Activated gamma-delta T cell treated with anti-CD3 and anti-CD28 coated beads, Interleukin-2, amount 50 U/mL, for 16 hours (primary cell): ENCODE results near the gene COPRS.

Experiments
- DNase-seq: peaks from one replicate; pipeline ENCODE4 v3.0.0-alpha.2; 2020; ENCODE audit warnings: low read depth

COPRS gene

DNA sequence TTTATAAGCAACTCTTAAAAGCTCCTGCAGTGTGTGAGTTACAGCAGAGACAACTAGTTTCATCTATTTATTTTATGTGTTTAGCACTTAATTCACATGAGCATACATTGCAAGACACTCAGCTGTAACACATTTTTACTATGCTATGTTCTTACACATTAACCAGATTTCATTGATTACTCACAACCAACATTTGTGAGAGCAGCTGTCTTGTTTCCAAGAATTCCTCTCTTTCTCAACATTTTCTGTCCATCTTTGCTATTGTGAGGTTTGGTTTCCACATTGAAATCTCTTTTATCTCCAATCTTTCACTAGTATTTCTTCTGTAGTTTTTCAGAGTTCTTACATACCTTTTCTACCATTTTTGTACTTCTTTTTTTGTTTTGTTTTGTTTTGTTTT lies 51.2 kb downstream of the COPRS start:
- no peak for DNase-seq

DNA sequence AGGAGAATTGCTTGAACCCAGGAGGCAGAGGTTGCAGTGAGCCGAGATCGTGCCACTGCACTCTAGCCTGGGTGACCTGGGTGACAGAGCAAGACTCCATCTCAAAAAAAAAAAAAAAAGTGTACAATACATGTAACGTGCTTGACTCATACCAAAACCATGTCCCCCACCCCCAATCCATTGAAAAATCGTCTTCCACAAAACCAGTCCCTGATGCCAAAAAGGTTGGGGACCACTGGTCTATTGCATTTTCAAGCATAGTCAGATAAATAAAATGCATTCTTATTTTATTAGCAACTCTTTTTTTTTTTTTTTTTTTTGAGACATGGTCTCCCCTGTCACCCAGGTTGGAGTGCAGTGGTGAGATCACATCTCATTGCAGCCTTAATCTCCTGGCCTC lies 52.1 kb downstream of the COPRS start:
- no peak for DNase-seq

DNA sequence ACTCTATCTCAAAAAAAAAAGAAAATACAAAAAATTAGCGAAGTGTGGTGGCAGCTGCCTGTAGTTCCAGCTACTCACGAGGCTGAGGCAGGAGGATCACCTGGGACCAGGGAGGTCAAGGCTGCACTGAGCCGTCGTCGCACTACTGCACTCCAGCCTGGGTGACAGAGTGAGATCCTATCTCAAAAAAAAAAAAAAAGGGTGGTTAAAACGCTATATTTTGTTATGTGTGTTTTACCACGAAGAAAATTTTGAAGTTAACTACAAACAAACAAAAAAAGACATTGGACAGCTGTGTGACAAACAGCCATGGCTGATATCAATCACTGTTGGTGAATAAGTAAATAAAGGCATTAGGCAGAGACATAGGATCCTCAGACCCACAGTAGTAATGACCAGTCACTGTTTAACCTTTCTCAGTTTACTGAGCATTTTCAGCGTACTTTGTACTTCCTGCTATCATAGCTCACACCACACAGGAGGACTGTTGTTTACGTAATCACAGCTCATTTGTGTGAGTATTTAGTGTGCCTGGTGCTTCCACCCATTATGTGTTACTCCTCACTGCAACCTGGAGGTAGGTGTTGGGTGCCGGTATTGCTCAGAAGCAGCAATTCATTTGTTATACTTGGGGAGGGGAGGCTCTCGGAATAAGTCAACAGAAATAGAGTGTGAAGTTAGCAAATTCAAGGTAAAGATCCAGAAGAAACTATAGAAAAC lies 55.4 kb downstream of the COPRS start:
- no peak for DNase-seq

DNA sequence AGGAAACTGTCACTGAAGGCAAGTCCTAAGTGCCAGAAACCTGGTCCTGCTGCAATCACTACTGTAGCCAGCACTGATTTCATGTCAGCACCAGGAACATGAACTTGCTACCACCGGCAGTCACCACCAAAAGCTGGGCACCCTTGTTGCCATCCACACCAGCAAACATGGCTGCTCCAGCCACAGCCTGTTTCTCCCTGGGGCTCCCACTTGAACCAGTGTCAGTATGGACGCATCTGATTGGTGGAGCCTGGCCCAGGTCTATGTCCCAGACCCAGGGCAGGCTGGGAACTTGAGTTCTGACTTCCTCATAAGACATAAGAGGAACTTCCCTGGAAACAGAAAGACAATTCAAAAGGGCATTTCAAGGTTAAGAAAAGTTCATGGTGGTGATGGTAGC lies 56.5 kb downstream of the COPRS start:
- no peak for DNase-seq
